ENCODE results near the gene LRRC25.

DNA sequence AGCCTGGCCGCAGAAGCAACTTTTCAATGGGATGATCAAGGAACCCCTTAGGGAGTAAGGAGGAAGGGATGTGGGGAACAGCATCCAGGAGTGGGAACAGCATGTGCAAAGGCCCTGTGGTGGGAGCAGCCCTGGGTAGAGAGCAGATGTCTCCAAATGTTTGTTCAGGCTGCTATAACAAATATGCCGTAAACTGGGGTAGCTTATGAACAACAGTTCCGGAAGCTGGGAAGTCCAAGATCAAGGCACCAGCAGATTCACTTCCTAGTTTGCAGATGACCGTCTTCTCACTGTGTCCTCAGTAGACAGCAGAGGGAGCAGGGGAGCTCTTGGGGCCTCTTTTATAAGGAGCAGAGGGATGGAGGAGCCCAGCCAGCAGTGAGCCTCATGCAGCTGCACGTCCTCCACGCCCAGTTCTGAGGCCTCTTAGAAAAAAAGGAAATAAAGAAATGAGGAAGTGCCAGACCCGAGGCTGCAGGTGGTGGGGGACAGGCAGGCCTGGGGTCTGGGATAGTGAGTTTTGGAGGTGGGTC, 4.2 kb upstream of the LRRC25 start:
- no peak for TF ChIP-seq TCF7L2 (IDR thresholded peaks at IDR 0.05; ENCODE audit: borderline replicate concordance, low read depth, low read length)
- TF ChIP-seq ZNF510 (tag by site-specific recombination; IDR thresholded peaks at IDR 0.05; ENCODE audit: insufficient replicate concordance): no peak
- TF ChIP-seq SETDB1 (IDR thresholded peaks at IDR 0.05; ENCODE audit: insufficient read length, low read length): no peak
- no peak for TF ChIP-seq YY1 (tag by site-specific recombination; IDR thresholded peaks at IDR 0.05)
- no peak for TF ChIP-seq ZNF530 (tag by site-specific recombination; IDR thresholded peaks at IDR 0.05; ENCODE audit: low read depth)
- TF ChIP-seq, protein P1, sequence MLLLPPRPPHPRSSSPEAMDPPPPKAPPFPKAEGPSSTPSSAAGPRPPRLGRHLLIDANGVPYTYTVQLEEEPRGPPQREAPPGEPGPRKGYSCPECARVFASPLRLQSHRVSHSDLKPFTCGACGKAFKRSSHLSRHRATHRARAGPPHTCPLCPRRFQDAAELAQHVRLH (tag by site-specific recombination; IDR thresholded peaks at IDR 0.05): peak; percentile 59; the same call in 1 of the 2 replicates
- TF ChIP-seq, protein P2, sequence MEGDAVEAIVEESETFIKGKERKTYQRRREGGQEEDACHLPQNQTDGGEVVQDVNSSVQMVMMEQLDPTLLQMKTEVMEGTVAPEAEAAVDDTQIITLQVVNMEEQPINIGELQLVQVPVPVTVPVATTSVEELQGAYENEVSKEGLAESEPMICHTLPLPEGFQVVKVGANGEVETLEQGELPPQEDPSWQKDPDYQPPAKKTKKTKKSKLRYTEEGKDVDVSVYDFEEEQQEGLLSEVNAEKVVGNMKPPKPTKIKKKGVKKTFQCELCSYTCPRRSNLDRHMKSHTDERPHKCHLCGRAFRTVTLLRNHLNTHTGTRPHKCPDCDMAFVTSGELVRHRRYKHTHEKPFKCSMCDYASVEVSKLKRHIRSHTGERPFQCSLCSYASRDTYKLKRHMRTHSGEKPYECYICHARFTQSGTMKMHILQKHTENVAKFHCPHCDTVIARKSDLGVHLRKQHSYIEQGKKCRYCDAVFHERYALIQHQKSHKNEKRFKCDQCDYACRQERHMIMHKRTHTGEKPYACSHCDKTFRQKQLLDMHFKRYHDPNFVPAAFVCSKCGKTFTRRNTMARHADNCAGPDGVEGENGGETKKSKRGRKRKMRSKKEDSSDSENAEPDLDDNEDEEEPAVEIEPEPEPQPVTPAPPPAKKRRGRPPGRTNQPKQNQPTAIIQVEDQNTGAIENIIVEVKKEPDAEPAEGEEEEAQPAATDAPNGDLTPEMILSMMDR (tag by site-specific recombination; IDR thresholded peaks at IDR 0.05): peak; percentile 56; the same call in 1 of the 2 replicates
- no peak for TF ChIP-seq ZNF302 (tag by site-specific recombination; IDR thresholded peaks at IDR 0.05; ENCODE audit: low read depth)
- TF ChIP-seq ZSCAN30 (tag by site-specific recombination; IDR thresholded peaks at IDR 0.05): no peak
- no peak for TF ChIP-seq ZNF324 (tag by site-specific recombination; IDR thresholded peaks at IDR 0.05)
- TF ChIP-seq FEZF1 (tag by site-specific recombination; IDR thresholded peaks at IDR 0.05): no peak
- TF ChIP-seq ZNF157 (tag by site-specific recombination; IDR thresholded peaks at IDR 0.05): no peak

Measured in HEK293 (cell line).